ENCODE results near the gene ALDH1L1. TPM values are rescaled to one million over a fixed set of nuclear protein-coding genes. Genes with fewer than 3 reads are reported as not detected.

ALDH1L1 gene
- total and polyA plus RNA-seq, 4 donors = 0.51 to 9.0 (median 2.8) TPM

DNA sequence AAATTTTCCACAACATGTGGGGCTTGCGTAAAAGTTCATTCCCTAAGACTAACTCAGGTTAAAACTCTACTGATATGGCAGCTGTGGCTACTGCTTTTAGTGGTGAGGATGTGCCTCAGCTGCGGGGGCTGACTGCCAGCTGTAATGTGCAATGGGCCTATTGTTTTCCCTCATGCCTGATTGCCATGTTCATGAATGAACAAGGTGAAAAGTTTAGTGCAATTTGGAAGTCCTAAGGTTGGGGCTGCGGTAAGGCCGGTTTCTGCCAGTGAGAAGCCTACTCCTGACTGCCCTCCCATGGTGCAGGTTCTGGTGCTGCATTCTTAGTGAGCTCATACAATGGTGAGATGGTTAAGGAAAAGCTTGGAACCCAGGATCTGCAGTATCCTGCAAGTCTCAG lies 10.9 kb upstream of the ALDH1L1 start:
- H3K4me1 ChIP-seq (ENCODE audit: control insufficient read depth in 5 of 5, insufficient read depth in 5 of 5, low read length in 5 of 5) = no peaks in the 10 kb centered on the region
- peaks cover 0 to 3% (median 0%) of the 10 kb centered on the region in 3 donors for H3K27me3 ChIP-seq (ENCODE audit: control insufficient read depth in 3 of 3, insufficient read depth in 3 of 3, low read length in 2 of 3)
- no peak overlapping the region for H3K4me3 ChIP-seq
- peaks cover 0 to 4% (median 0%) of the 10 kb centered on the region in 4 donors for H3K9me3 ChIP-seq (ENCODE audit: control insufficient read depth in 4 of 4, insufficient read depth in 3 of 4, low read length in 3 of 4)
- H3K36me3 ChIP-seq (ENCODE audit: control insufficient read depth in 4 of 4, insufficient read depth in 4 of 4, low read length in 4 of 4) = no peaks in the 10 kb centered on the region
- TF ChIP-seq, protein P1, sequence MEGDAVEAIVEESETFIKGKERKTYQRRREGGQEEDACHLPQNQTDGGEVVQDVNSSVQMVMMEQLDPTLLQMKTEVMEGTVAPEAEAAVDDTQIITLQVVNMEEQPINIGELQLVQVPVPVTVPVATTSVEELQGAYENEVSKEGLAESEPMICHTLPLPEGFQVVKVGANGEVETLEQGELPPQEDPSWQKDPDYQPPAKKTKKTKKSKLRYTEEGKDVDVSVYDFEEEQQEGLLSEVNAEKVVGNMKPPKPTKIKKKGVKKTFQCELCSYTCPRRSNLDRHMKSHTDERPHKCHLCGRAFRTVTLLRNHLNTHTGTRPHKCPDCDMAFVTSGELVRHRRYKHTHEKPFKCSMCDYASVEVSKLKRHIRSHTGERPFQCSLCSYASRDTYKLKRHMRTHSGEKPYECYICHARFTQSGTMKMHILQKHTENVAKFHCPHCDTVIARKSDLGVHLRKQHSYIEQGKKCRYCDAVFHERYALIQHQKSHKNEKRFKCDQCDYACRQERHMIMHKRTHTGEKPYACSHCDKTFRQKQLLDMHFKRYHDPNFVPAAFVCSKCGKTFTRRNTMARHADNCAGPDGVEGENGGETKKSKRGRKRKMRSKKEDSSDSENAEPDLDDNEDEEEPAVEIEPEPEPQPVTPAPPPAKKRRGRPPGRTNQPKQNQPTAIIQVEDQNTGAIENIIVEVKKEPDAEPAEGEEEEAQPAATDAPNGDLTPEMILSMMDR (IDR thresholded peaks at IDR 0.05; ENCODE audit: control extremely low read depth, extremely low read depth) = no peak
- H3K9ac ChIP-seq (ENCODE audit: insufficient read depth in 1 of 2, low read length in 2 of 2) = no peak overlapping the region
- WGBS, 2 donors = 92 to 95% methylated on average over 4 of the region's 4 CpGs
- no peak overlapping the region for H3K27ac ChIP-seq (ENCODE audit: low read depth in 1 of 2, low read length in 1 of 2)
- no peak for DNase-seq
- ATAC-seq (ENCODE audit: insufficient read depth, low FRiP score) = no peak

- Histone ChIP-seq H3K36me3 (ENCODE audit: control insufficient read depth in 4 of 4, insufficient read depth in 4 of 4, low read length in 4 of 4) (no peaks in the 10 kb centered on the region), H3K27ac (ENCODE audit: low read depth in 1 of 2, low read length in 1 of 2) (no peak overlapping the region), H3K4me3 (no peak overlapping the region), H3K4me1 (ENCODE audit: control insufficient read depth in 5 of 5, insufficient read depth in 5 of 5, low read length in 5 of 5) (no peaks in the 10 kb centered on the region), H3K27me3 (ENCODE audit: control insufficient read depth in 3 of 3, insufficient read depth in 3 of 3, low read length in 2 of 3) (peaks cover 0 to 3% (median 0%) of the 10 kb centered on the region in 3 donors), H3K9me3 (ENCODE audit: control insufficient read depth in 4 of 4, insufficient read depth in 3 of 4, low read length in 3 of 4) (no peaks in the 10 kb centered on the region), H3K9ac (ENCODE audit: insufficient read depth in 1 of 2, low read length in 2 of 2) (no peak overlapping the region)
- no peak for DNase-seq
- WGBS, 2 donors = 82 to 85% methylated on average over 4 of the region's 4 CpGs
- TF ChIP-seq, protein P1 (IDR thresholded peaks at IDR 0.05; ENCODE audit: control extremely low read depth, extremely low read depth) = no peak
- ATAC-seq (ENCODE audit: insufficient read depth, low FRiP score) = no peak
These were observed 7.5 kb upstream of the ALDH1L1 start for GRCh38 chr3:126187920-126188319.

DNA sequence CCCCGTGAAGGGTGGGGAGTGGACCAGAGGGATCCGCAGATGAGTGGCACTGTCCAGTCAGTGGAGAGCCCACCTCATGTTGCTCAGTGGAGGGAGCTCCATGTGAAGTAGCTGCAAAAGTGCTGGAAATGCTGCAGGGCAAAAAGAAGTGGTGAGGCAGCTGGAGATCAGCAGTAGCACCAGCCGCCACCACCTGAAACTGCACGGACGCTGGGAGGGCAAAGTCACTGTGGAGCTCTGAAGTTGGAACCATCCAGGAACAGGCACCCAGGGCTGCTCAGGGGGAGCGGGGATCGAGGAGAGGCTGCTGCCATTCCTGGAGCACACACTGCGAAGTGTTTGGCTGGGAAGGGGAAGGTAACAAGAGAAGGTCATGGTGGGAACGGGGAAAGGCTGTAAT lies 6.4 kb upstream of the ALDH1L1 start:
- Histone ChIP-seq H3K4me1 (ENCODE audit: control insufficient read depth in 5 of 5, insufficient read depth in 5 of 5, low read length in 5 of 5) (no peaks in the 10 kb centered on the region), H3K27me3 (ENCODE audit: control insufficient read depth in 3 of 3, insufficient read depth in 3 of 3, low read length in 2 of 3) (peaks cover 0 to 3% (median 2%) of the 10 kb centered on the region in 3 donors), H3K4me3 (no peak overlapping the region), H3K36me3 (ENCODE audit: control insufficient read depth in 4 of 4, insufficient read depth in 4 of 4, low read length in 4 of 4) (no peaks in the 10 kb centered on the region), H3K27ac (ENCODE audit: low read depth in 1 of 2, low read length in 1 of 2) (no peak overlapping the region), H3K9me3 (ENCODE audit: control insufficient read depth in 4 of 4, insufficient read depth in 3 of 4, low read length in 3 of 4) (peaks cover 0 to under 1% (median 0%) of the 10 kb centered on the region in 4 donors), H3K9ac (ENCODE audit: insufficient read depth in 1 of 2, low read length in 2 of 2) (no peak overlapping the region)
- WGBS, 2 donors = 88 to 94% methylated on average over 9 of the region's 9 CpGs
- TF ChIP-seq, protein P1 (IDR thresholded peaks at IDR 0.05; ENCODE audit: control extremely low read depth, extremely low read depth) = no peak
- DNase-seq (no peak), ATAC-seq (ENCODE audit: insufficient read depth, low FRiP score) (no peak)

- WGBS, 2 donors = 87 to 96% methylated on average over 4 of the region's 4 CpGs
- no peak for ATAC-seq (ENCODE audit: insufficient read depth, low FRiP score)
- no peak overlapping the region for H3K27ac ChIP-seq (ENCODE audit: low read depth in 1 of 2, low read length in 1 of 2)
- TF ChIP-seq, protein P1 (IDR thresholded peaks at IDR 0.05; ENCODE audit: control extremely low read depth, extremely low read depth) = no peak
- no peaks in the 10 kb centered on the region for H3K36me3 ChIP-seq (ENCODE audit: control insufficient read depth in 4 of 4, insufficient read depth in 4 of 4, low read length in 4 of 4)
- peaks cover 0 to 6% (median 3%) of the 10 kb centered on the region in 3 donors for H3K27me3 ChIP-seq (ENCODE audit: control insufficient read depth in 3 of 3, insufficient read depth in 3 of 3, low read length in 2 of 3)
- H3K4me1 ChIP-seq (ENCODE audit: control insufficient read depth in 5 of 5, insufficient read depth in 5 of 5, low read length in 5 of 5) = no peaks in the 10 kb centered on the region
- H3K9me3 ChIP-seq (ENCODE audit: control insufficient read depth in 4 of 4, insufficient read depth in 3 of 4, low read length in 3 of 4) = peaks cover 0 to 2% (median 0%) of the 10 kb centered on the region in 4 donors
- no peak overlapping the region for H3K4me3 ChIP-seq
- DNase-seq = no peak
- no peak overlapping the region for H3K9ac ChIP-seq (ENCODE audit: insufficient read depth in 1 of 2, low read length in 2 of 2)
These were observed 5.9 kb upstream of the ALDH1L1 start for GRCh38 chr3:126186271-126186670.
